Testis (tissue), 2 donors: ENCODE data around the gene GOLGA6C.

Experiments
- CTCF ChIP-seq, 3 experiments: fragments of 450-650 bp in 2 of 3; fragments of 200-600 bp in 1 of 3; sonication (generic) in 1 of 3; IDR thresholded peaks; one replicate each; pipeline ENCODE4 v1.5.1; 2016 to 2019; ENCODE audit warnings: antibody characterized with exemption in 3 of 3, mild to moderate bottlenecking in 2 of 3, moderate library complexity in 1 of 3
- POLR2A ChIP-seq: fragments of 450-650 bp; IDR thresholded peaks from one replicate; pipeline ENCODE4 v1.6.1; 2017; ENCODE audit warnings: antibody characterized with exemption, mild to moderate bottlenecking, moderate library complexity

DNA sequence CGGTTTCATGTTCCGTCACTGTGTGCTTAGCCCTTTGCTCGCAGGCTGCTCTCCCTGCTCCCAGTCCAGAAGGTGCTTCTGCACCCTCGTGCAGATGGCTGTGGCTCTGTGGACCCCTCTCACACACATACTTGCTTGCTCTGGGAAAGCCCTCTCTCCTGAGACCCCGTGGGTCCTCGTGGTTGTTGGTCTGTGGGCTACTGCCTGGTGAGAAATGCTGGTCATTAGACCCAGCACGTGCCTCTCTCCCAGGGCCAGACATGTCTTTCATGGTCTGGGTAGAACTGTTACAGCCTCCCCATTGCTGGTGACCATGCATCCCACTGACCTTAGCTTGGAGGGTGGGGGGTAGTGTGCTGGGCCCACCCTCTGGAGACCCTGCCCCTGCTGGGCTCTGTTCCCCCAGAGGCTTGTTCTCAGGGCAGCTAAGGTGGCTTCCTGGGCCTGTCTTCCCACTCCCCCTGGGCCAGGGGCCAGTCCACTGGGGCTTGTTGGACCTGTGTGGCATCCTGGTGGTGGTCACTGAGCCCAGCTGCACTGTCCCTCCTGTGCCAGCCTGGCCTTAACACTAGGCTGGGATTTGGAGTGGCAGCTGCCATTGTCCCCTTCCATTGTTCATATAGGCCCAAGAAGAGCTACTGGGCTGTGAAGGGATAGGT lies 45.8 kb upstream of the GOLGA6C start:
- TF ChIP-seq CTCF (IDR thresholded peaks at IDR 0.05) (no peak), POLR2A (no peak)
